Choroid plexus epithelial cell (primary cell): Measurements from ENCODE around the gene COL18A1.

ENCODE experiments used
- DNase-seq: peaks from one replicate; pipeline ENCODE4 v3.0.0-alpha.2; 2010; ENCODE audit warnings: low read depth
- H3K4me3 ChIP-seq: 2 replicates; pipeline ENCODE4 v1.5.1; 2011; ENCODE audit warnings: low read depth, mild to moderate bottlenecking, control low read depth, low read length, moderate library complexity
- CTCF ChIP-seq: conservative IDR thresholded peaks from 2 replicates; pipeline ENCODE4 v1.5.1; 2011; ENCODE audit warnings: low read depth, mild to moderate bottlenecking, control low read depth, inconsistent platforms, low read length, moderate library complexity

The COL18A1 gene

GRCh38 chr21:45411810-45412206 lies 6.8 kb downstream of the COL18A1 start:
- H3K4me3 ChIP-seq = no peak overlapping the region
- no peak for DNase-seq
- no peak for TF ChIP-seq CTCF

DNA sequence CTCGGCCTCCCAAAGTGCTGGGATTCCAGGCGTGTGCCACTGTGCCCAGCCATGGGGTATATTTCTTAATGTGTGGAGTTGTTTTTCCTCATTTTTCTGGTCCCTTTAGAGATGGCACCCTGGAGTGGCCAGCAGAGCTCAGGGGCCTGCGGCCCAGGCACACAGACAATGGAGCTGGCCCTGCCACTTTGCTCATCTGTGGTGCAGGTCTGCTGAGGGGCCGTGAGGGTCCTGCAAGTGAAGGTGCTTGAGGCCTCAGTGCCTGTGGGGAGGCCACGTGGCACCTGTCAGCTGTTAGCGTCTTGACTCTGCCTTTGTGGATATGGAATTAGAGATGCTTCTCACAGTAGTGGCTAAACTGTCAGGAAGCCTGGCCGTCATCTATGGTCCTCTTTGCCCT lies 7.5 kb downstream of the COL18A1 start:
- no peak overlapping the region for H3K4me3 ChIP-seq
- no peak for TF ChIP-seq CTCF
- no peak for DNase-seq

DNA sequence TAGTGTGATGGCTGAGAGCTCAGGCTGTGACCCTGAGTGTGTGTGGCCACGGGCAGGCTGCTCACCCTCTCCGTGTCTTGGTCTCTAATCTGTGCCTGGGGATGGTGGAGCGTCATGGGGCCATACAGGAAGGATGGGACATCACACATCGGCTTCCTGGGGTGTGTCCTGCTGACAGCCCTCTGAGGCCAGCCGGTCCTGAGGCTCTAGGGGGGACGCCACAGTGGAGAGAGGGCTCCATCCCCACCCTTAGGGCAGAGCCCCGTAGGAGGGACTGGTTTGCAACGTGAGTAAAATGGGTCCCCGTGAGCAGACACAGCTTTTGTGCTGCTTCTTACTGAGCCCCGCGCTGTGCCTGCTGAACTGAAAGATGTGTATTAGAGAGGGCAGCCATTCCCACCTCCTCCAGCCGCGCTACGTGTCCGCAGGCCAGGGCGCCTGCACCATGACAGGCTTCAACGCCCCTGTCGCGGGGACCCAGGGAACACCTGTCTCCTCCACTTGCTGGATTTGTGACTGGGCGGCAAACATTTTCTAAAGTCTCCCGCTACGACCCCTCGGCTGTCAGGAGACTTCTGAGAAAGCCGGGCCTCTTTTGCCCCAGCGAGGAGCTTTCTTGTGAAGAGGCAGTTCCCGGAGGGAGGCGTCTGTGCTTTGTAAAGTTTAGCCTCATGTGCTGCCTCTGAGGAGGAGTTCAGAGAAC lies 8.1 kb downstream of the COL18A1 start:
- DNase-seq = no peak
- TF ChIP-seq CTCF = no peak
- no peak overlapping the region for H3K4me3 ChIP-seq

- no peak for DNase-seq
- TF ChIP-seq CTCF = no peak
- H3K4me3 ChIP-seq = no peak overlapping the region
These were observed 9.0 kb downstream of the COL18A1 start for GRCh38 chr21:45413922-45414321.

DNA sequence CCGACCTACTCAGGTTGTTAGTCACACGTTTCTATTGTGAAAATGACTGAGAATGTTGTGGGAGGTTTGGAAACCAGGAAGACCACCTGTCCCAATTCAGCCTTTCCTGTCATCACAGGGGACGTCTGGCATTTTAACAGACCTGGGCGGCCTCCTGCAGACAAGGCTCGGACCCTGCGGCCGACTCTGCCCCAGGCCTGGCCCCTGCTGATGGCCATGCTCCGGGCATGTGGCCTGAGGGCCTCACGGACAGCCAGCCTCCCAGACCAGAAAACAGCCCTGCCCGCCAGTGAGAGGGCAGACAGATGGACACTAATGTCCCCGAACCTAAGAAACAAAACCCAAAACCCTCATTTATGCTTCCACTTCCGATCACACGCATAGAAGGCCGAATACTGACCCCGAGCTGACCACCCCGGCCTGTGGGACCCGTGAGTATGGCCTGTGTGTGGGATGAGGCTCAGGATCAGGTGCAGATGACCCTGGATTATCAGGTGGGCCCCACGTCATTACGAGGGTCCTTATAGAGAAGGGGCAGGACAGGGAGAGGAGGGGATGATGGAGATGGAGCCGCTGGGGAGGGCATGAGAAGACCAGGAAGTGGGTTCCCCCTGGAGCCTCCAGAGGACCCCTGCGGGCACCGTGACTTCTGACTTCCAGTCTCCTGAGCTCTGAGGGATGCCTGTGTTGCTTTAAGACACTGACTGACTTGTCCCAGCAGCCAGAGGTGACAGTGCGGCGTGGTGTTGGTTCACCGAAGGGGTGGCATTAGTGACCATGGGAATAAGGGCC lies 9.6 kb downstream of the COL18A1 start:
- TF ChIP-seq CTCF = no peak
- H3K4me3 ChIP-seq = no peak overlapping the region
- DNase-seq = no peak

- no peak for TF ChIP-seq CTCF
- DNase-seq = no peak
- no peak overlapping the region for H3K4me3 ChIP-seq
These were observed 10.4 kb downstream of the COL18A1 start for GRCh38 chr21:45415188-45415942.
